ENCODE measurements around the gene TEDC1.

GRCh38 chr14:105469456-105470349 lies 21.3 kb upstream of the TEDC1 start:
- TF ChIP-seq, protein P1, sequence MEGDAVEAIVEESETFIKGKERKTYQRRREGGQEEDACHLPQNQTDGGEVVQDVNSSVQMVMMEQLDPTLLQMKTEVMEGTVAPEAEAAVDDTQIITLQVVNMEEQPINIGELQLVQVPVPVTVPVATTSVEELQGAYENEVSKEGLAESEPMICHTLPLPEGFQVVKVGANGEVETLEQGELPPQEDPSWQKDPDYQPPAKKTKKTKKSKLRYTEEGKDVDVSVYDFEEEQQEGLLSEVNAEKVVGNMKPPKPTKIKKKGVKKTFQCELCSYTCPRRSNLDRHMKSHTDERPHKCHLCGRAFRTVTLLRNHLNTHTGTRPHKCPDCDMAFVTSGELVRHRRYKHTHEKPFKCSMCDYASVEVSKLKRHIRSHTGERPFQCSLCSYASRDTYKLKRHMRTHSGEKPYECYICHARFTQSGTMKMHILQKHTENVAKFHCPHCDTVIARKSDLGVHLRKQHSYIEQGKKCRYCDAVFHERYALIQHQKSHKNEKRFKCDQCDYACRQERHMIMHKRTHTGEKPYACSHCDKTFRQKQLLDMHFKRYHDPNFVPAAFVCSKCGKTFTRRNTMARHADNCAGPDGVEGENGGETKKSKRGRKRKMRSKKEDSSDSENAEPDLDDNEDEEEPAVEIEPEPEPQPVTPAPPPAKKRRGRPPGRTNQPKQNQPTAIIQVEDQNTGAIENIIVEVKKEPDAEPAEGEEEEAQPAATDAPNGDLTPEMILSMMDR (IDR thresholded peaks at IDR 0.05; ENCODE audit: low read depth, low read length, poor library complexity, severe bottlenecking), result no peak
- no peak for TF ChIP-seq EZH2phosphoT487 (IDR thresholded peaks at IDR 0.05; ENCODE audit: borderline replicate concordance, low read length)
